Measurements from ENCODE around the gene TSBP1. TPM values are rescaled to one million over a fixed set of nuclear protein-coding genes. Genes with fewer than 3 reads are reported as not detected.

Gene TSBP1
- total and polyA plus RNA-seq, 2 of the 13 experiments (the other 11 are each of a cell fraction or from before 2014, with no cell fraction given) = not detected

DNA sequence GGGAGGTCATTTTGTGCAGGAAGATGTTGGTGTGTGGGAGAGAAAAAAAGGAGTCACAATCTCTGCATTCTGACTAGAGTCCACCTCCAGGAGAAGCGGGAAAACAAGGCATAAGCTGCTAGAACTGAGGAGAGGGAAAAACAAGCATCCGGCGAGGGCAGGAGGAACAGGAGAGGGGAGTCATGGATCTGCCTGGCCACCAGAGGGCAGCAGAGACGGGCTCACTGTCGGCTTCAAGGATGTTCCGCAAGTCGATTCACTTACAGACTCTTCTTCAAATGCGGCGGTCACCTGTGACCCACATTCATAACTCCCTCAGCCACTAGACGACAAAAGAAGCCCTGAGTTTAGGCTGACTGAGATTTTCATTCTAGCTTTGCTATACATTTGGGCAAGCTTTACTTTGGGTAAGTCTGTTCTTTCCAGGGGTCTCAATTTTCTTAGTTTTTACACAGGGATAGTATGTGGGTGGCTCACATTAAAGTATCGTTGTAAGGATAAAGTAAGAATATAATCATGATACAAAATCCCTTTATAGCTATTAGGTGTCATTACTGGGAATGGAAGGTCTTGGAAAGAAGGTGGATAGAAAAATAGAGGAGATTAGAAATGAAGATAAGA is 41.8 kb upstream of the TSBP1 start (continued):
- TF ChIP-seq, protein P1, sequence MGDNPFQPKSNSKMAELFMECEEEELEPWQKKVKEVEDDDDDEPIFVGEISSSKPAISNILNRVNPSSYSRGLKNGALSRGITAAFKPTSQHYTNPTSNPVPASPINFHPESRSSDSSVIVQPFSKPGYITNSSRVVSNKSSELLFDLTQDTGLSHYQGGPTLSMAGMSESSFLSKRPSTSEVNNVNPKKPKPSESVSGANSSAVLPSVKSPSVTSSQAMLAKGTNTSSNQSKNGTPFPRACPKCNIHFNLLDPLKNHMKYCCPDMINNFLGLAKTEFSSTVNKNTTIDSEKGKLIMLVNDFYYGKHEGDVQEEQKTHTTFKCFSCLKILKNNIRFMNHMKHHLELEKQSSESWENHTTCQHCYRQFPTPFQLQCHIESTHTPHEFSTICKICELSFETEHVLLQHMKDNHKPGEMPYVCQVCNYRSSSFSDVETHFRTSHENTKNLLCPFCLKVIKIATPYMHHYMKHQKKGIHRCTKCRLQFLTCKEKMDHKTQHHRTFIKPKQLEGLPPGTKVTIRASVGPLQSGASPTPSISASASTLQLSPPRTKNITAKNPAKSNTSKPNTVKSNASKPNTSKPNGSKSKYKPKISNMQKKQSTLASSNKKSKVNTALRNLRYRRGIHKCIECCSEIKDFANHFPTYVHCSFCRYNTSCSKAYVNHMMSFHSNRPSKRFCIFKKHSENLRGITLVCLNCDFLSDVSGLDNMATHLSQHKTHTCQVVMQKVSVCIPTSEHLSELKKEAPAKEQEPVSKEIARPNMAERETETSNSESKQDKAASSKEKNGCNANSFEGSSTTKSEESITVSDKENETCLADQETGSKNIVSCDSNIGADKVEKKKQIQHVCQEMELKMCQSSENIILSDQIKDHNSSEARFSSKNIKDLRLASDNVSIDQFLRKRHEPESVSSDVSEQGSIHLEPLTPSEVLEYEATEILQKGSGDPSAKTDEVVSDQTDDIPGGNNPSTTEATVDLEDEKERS (CRISPR knock-in tag; IDR thresholded peaks at IDR 0.05) = no peak
- TF ChIP-seq ZNF335 (CRISPR knock-in tag; IDR thresholded peaks at IDR 0.05) (no peak), KAT8 (CRISPR knock-in tag; IDR thresholded peaks at IDR 0.05) (peak; percentile 23; the same call in 1 of the 2 replicates), KLF13 (CRISPR knock-in tag; IDR thresholded peaks at IDR 0.05) (no peak), SIN3B (IDR thresholded peaks at IDR 0.05; ENCODE audit: low read length) (no peak), BHLHE40 (IDR thresholded peaks at IDR 0.05; ENCODE audit: low read length) (no peak), ZFX (CRISPR knock-in tag; IDR thresholded peaks at IDR 0.05; ENCODE audit: low read depth) (no peak), ZNF660 (CRISPR knock-in tag; IDR thresholded peaks at IDR 0.05; ENCODE audit: borderline replicate concordance, low read depth) (no peak), ETV5 (CRISPR knock-in tag; IDR thresholded peaks at IDR 0.05; ENCODE audit: borderline replicate concordance) (peak; percentile 34; the same call in 1 of the 2 replicates), ZNF329 (CRISPR knock-in tag; IDR thresholded peaks at IDR 0.05; ENCODE audit: low read depth) (no peak), ZFAT (CRISPR knock-in tag; conservative IDR thresholded peaks at IDR 0.05) (no peak)
- TF ChIP-seq, protein P2, sequence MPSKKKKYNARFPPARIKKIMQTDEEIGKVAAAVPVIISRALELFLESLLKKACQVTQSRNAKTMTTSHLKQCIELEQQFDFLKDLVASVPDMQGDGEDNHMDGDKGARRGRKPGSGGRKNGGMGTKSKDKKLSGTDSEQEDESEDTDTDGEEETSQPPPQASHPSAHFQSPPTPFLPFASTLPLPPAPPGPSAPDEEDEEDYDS (CRISPR knock-in tag; IDR thresholded peaks at IDR 0.05) = no peak
- TF ChIP-seq, protein P3, sequence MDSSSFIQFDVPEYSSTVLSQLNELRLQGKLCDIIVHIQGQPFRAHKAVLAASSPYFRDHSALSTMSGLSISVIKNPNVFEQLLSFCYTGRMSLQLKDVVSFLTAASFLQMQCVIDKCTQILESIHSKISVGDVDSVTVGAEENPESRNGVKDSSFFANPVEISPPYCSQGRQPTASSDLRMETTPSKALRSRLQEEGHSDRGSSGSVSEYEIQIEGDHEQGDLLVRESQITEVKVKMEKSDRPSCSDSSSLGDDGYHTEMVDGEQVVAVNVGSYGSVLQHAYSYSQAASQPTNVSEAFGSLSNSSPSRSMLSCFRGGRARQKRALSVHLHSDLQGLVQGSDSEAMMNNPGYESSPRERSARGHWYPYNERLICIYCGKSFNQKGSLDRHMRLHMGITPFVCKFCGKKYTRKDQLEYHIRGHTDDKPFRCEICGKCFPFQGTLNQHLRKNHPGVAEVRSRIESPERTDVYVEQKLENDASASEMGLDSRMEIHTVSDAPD (CRISPR knock-in tag; IDR thresholded peaks at IDR 0.05) = no peak
- TF ChIP-seq, protein P4, sequence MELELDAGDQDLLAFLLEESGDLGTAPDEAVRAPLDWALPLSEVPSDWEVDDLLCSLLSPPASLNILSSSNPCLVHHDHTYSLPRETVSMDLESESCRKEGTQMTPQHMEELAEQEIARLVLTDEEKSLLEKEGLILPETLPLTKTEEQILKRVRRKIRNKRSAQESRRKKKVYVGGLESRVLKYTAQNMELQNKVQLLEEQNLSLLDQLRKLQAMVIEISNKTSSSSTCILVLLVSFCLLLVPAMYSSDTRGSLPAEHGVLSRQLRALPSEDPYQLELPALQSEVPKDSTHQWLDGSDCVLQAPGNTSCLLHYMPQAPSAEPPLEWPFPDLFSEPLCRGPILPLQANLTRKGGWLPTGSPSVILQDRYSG (CRISPR knock-in tag; IDR thresholded peaks at IDR 0.05) = no peak
- TF ChIP-seq, protein P5, sequence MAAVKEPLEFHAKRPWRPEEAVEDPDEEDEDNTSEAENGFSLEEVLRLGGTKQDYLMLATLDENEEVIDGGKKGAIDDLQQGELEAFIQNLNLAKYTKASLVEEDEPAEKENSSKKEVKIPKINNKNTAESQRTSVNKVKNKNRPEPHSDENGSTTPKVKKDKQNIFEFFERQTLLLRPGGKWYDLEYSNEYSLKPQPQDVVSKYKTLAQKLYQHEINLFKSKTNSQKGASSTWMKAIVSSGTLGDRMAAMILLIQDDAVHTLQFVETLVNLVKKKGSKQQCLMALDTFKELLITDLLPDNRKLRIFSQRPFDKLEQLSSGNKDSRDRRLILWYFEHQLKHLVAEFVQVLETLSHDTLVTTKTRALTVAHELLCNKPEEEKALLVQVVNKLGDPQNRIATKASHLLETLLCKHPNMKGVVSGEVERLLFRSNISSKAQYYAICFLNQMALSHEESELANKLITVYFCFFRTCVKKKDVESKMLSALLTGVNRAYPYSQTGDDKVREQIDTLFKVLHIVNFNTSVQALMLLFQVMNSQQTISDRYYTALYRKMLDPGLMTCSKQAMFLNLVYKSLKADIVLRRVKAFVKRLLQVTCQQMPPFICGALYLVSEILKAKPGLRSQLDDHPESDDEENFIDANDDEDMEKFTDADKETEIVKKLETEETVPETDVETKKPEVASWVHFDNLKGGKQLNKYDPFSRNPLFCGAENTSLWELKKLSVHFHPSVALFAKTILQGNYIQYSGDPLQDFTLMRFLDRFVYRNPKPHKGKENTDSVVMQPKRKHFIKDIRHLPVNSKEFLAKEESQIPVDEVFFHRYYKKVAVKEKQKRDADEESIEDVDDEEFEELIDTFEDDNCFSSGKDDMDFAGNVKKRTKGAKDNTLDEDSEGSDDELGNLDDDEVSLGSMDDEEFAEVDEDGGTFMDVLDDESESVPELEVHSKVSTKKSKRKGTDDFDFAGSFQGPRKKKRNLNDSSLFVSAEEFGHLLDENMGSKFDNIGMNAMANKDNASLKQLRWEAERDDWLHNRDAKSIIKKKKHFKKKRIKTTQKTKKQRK (IDR thresholded peaks at IDR 0.05; ENCODE audit: low read length) = no peak
- TF ChIP-seq, protein P6, sequence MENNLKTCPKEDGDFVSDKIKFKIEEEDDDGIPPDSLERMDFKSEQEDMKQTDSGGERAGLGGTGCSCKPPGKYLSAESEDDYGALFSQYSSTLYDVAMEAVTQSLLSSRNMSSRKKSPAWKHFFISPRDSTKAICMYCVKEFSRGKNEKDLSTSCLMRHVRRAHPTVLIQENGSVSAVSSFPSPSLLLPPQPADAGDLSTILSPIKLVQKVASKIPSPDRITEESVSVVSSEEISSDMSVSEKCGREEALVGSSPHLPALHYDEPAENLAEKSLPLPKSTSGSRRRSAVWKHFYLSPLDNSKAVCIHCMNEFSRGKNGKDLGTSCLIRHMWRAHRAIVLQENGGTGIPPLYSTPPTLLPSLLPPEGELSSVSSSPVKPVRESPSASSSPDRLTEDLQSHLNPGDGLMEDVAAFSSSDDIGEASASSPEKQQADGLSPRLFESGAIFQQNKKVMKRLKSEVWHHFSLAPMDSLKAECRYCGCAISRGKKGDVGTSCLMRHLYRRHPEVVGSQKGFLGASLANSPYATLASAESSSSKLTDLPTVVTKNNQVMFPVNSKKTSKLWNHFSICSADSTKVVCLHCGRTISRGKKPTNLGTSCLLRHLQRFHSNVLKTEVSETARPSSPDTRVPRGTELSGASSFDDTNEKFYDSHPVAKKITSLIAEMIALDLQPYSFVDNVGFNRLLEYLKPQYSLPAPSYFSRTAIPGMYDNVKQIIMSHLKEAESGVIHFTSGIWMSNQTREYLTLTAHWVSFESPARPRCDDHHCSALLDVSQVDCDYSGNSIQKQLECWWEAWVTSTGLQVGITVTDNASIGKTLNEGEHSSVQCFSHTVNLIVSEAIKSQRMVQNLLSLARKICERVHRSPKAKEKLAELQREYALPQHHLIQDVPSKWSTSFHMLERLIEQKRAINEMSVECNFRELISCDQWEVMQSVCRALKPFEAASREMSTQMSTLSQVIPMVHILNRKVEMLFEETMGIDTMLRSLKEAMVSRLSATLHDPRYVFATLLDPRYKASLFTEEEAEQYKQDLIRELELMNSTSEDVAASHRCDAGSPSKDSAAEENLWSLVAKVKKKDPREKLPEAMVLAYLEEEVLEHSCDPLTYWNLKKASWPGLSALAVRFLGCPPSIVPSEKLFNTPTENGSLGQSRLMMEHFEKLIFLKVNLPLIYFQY (CRISPR knock-in tag; IDR thresholded peaks at IDR 0.05; ENCODE audit: borderline replicate concordance) = peak; percentile 49; the same call in 1 of the 2 replicates

All from HepG2 (cell line).